Ishikawa (cell line): Measurements from ENCODE around the gene CCDC32.

Experiments
- CEBPB ChIP-seq: IDR thresholded peaks from 2 replicates; pipeline ENCODE4 v1.6.1; 2012
- CREB1 ChIP-seq: IDR thresholded peaks from 2 replicates; pipeline ENCODE4 v1.6.1; 2012; ENCODE audit warnings: low read depth
- EGR1 ChIP-seq: IDR thresholded peaks from 2 replicates; pipeline ENCODE4 v1.6.1; 2012
- EP300 ChIP-seq: IDR thresholded peaks from 2 replicates; pipeline ENCODE4 v1.6.1; 2012; ENCODE audit warnings: borderline replicate concordance
- FOXM1 ChIP-seq: IDR thresholded peaks from 2 replicates; pipeline ENCODE4 v1.6.1; 2012; ENCODE audit warnings: low read depth, borderline replicate concordance
- MAX ChIP-seq: IDR thresholded peaks from 2 replicates; pipeline ENCODE4 v1.6.1; 2012
- NFIC ChIP-seq: IDR thresholded peaks from 2 replicates; pipeline ENCODE4 v1.6.1; 2012
- RAD21 ChIP-seq: IDR thresholded peaks from 2 replicates; pipeline ENCODE4 v1.6.1; 2012; ENCODE audit warnings: low read depth
- REST ChIP-seq: IDR thresholded peaks from 2 replicates; pipeline ENCODE4 v1.6.1; 2012; ENCODE audit warnings: low read depth, mild to moderate bottlenecking
- TAF1 ChIP-seq: IDR thresholded peaks from 2 replicates; pipeline ENCODE4 v1.6.1; 2012; ENCODE audit warnings: low read depth, mild to moderate bottlenecking
- TCF12 ChIP-seq: IDR thresholded peaks from 2 replicates; pipeline ENCODE4 v1.6.1; 2012; ENCODE audit warnings: low read depth
- TEAD4 ChIP-seq: IDR thresholded peaks from 2 replicates; pipeline ENCODE4 v1.6.1; 2012
- USF1 ChIP-seq: IDR thresholded peaks from 2 replicates; pipeline ENCODE4 v1.6.1; 2012
- YY1 ChIP-seq: IDR thresholded peaks from 2 replicates; pipeline ENCODE4 v1.6.1; 2012; ENCODE audit warnings: low read depth
- ZBTB7A ChIP-seq: IDR thresholded peaks from 2 replicates; pipeline ENCODE4 v1.6.1; 2012; ENCODE audit warnings: low read depth

CCDC32 gene

GRCh38 chr15:40564591-40565332 lies at the start of gene CCDC32:
Gene CCDC32, minus strand, starts transcription at chr15:40565042. Its CDS starts 2,027 bp downstream, at chr15:40563015.
- TF ChIP-seq MAX (peak; percentile 84), USF1 (peak; percentile 99), CREB1 (peak; percentile 58; the same call in 1 of the 2 replicates), CEBPB (no peak)

- TF ChIP-seq RAD21 (no peak), EP300 (no peak), NFIC (no peak), FOXM1 (no peak), TEAD4 (no peak)
These were observed 48.2 kb upstream of the CCDC32 start for GRCh38 chr15:40613080-40613479.

GRCh38 chr15:40603935-40604334 lies 39.1 kb upstream of the CCDC32 start:
- no peak for TF ChIP-seq ZBTB7A
- TF ChIP-seq CEBPB: no peak
- TF ChIP-seq REST: no peak
- no peak for TF ChIP-seq USF1
- no peak for TF ChIP-seq TAF1
- TF ChIP-seq RAD21: no peak
- no peak for TF ChIP-seq TCF12
- TF ChIP-seq EP300: no peak
- TF ChIP-seq MAX: no peak

GRCh38 chr15:40600956-40601355 lies 36.1 kb upstream of the CCDC32 start:
- TF ChIP-seq EP300: no peak
- TF ChIP-seq TCF12: no peak
- TF ChIP-seq ZBTB7A: no peak

GRCh38 chr15:40598672-40599071 lies 33.8 kb upstream of the CCDC32 start:
- no peak for TF ChIP-seq EP300
- no peak for TF ChIP-seq CREB1
- TF ChIP-seq TEAD4: no peak
- TF ChIP-seq TAF1: no peak
- no peak for TF ChIP-seq TCF12
- TF ChIP-seq REST: no peak
- no peak for TF ChIP-seq ZBTB7A
- TF ChIP-seq NFIC: no peak
- TF ChIP-seq YY1: no peak
- no peak for TF ChIP-seq EGR1
- no peak for TF ChIP-seq CEBPB
- TF ChIP-seq RAD21: no peak
- no peak for TF ChIP-seq MAX
- no peak for TF ChIP-seq USF1
- TF ChIP-seq FOXM1: no peak

GRCh38 chr15:40598126-40598525 lies 33.3 kb upstream of the CCDC32 start:
- TF ChIP-seq TCF12: no peak
- no peak for TF ChIP-seq ZBTB7A
- TF ChIP-seq TAF1: no peak
- TF ChIP-seq EGR1: no peak
- no peak for TF ChIP-seq USF1
- TF ChIP-seq NFIC: no peak
- no peak for TF ChIP-seq CEBPB
- TF ChIP-seq REST: no peak
- no peak for TF ChIP-seq EP300
- no peak for TF ChIP-seq CREB1
